Vagina (tissue), 2 donors: ENCODE measurements around the gene TFPI.

Source experiments
- POLR2A ChIP-seq, 2 donors: fragments of 450-650 bp; IDR thresholded peaks; one replicate each; pipeline ENCODE4 v1.6.1; 2017; ENCODE audit warnings: antibody characterized with exemption in 2 of 2, mild to moderate bottlenecking in 2 of 2, moderate library complexity in 2 of 2
- POLR2AphosphoS5 ChIP-seq, 2 donors: sonication (generic); formaldehyde crosslinking; IDR thresholded peaks; one replicate each; pipeline ENCODE4 v1.9.0; 2017; ENCODE audit warnings: antibody characterized with exemption in 2 of 2, mild to moderate bottlenecking in 2 of 2, low read depth in 1 of 2; ENCODE audit not compliant: insufficient read depth in 1 of 2

DNA sequence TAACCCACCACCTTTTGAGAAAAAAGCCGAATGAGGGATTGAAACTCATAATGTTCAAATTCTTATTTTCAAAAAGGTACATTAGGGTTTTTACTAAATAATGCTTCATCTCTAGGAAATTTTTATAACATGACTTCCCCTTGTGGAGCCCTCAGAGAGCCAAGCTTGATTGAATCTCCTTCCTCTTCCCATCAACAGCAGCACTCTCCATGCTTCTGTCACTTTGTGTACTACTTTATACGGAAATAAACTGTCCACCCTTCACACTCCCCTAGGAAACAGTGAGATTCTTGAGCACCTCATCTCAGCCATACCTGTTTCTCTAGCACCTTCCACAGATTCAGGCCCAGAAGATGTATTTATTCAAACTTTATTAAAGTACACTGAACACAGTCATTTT lies 51.8 kb downstream of the TFPI start:
- TF ChIP-seq POLR2AphosphoS5 (IDR thresholded peaks at IDR 0.05; ENCODE audit: insufficient read depth in 1 of 2, low read depth in 1 of 2) (no peak), POLR2A (IDR thresholded peaks at IDR 0.05) (no peak)
